ENCODE results near the gene AGAP1. TPM values are rescaled to one million over a fixed set of nuclear protein-coding genes. Genes with fewer than 3 reads are reported as not detected.

Gene AGAP1
- polyA plus RNA-seq, 1 donor from 2014 or later, result 17.4 TPM

DNA sequence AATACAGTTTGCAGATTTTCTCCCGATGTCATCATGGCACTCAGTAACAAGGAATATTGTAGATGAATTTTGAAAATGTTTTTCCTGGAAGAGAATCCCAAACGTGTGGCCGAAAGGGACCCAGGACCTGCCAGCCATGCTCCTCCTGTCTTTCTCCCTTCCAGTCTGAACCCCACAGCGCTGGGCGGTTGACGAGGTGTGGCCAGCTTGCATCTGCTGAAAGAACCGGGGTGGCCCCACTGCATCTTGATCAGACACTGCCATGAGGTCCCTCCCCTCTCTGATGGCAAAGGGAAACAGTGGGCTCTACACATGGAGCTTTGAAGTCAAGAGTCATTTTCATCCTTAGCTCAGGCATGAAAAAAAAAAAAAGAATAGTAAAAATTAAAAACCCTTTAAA is 240.3 kb downstream of the AGAP1 start:
- no peaks in the 10 kb centered on the region for H3K9me2 ChIP-seq (ENCODE audit: insufficient read depth, low read length)
- no peak overlapping the region for H3K9ac ChIP-seq (ENCODE audit: low read length)
- H3K79me2 ChIP-seq (replicated peaks; ENCODE audit: insufficient read depth, low read length), result no peaks in the 10 kb centered on the region
- H4K20me1 ChIP-seq (ENCODE audit: insufficient read depth), result no peaks in the 10 kb centered on the region
- no peaks in the 10 kb centered on the region for H3K9me3 ChIP-seq (ENCODE audit: low read length)
- H3K36me3 ChIP-seq (ENCODE audit: insufficient read depth, low read length), result no peaks in the 10 kb centered on the region
- no peak overlapping the region for H3K4me3 ChIP-seq (ENCODE audit: low read length)
- H3K27me3 ChIP-seq (ENCODE audit: insufficient read depth, low read depth, low read length), result no peaks in the 10 kb centered on the region
- H3K4me2 ChIP-seq (ENCODE audit: low read length), result no peak overlapping the region
- no peak for TF ChIP-seq EZH2 (IDR thresholded peaks at IDR 0.05; ENCODE audit: borderline replicate concordance, insufficient read depth, low read length, poor library complexity, severe bottlenecking)
- TF ChIP-seq RAD21 (conservative IDR thresholded peaks at IDR 0.05), result no peak
- TF ChIP-seq SMC3 (conservative IDR thresholded peaks at IDR 0.05; ENCODE audit: poor library complexity), result no peak
- TF ChIP-seq TAF1 (IDR thresholded peaks at IDR 0.05; ENCODE audit: low read depth), result no peak
- TF ChIP-seq MXI1 (conservative IDR thresholded peaks at IDR 0.05; ENCODE audit: poor library complexity, severe bottlenecking), result no peak
- TF ChIP-seq, protein P1, sequence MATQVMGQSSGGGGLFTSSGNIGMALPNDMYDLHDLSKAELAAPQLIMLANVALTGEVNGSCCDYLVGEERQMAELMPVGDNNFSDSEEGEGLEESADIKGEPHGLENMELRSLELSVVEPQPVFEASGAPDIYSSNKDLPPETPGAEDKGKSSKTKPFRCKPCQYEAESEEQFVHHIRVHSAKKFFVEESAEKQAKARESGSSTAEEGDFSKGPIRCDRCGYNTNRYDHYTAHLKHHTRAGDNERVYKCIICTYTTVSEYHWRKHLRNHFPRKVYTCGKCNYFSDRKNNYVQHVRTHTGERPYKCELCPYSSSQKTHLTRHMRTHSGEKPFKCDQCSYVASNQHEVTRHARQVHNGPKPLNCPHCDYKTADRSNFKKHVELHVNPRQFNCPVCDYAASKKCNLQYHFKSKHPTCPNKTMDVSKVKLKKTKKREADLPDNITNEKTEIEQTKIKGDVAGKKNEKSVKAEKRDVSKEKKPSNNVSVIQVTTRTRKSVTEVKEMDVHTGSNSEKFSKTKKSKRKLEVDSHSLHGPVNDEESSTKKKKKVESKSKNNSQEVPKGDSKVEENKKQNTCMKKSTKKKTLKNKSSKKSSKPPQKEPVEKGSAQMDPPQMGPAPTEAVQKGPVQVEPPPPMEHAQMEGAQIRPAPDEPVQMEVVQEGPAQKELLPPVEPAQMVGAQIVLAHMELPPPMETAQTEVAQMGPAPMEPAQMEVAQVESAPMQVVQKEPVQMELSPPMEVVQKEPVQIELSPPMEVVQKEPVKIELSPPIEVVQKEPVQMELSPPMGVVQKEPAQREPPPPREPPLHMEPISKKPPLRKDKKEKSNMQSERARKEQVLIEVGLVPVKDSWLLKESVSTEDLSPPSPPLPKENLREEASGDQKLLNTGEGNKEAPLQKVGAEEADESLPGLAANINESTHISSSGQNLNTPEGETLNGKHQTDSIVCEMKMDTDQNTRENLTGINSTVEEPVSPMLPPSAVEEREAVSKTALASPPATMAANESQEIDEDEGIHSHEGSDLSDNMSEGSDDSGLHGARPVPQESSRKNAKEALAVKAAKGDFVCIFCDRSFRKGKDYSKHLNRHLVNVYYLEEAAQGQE (IDR thresholded peaks at IDR 0.05; ENCODE audit: borderline replicate concordance), result no peak
- TF ChIP-seq POLR2AphosphoS5 (IDR thresholded peaks at IDR 0.05), result no peak
- TF ChIP-seq EP300 (conservative IDR thresholded peaks at IDR 0.05; ENCODE audit: poor library complexity, severe bottlenecking), result no peak
- TF ChIP-seq, protein P2, sequence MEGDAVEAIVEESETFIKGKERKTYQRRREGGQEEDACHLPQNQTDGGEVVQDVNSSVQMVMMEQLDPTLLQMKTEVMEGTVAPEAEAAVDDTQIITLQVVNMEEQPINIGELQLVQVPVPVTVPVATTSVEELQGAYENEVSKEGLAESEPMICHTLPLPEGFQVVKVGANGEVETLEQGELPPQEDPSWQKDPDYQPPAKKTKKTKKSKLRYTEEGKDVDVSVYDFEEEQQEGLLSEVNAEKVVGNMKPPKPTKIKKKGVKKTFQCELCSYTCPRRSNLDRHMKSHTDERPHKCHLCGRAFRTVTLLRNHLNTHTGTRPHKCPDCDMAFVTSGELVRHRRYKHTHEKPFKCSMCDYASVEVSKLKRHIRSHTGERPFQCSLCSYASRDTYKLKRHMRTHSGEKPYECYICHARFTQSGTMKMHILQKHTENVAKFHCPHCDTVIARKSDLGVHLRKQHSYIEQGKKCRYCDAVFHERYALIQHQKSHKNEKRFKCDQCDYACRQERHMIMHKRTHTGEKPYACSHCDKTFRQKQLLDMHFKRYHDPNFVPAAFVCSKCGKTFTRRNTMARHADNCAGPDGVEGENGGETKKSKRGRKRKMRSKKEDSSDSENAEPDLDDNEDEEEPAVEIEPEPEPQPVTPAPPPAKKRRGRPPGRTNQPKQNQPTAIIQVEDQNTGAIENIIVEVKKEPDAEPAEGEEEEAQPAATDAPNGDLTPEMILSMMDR (IDR thresholded peaks at IDR 0.05; ENCODE audit: poor library complexity, severe bottlenecking), result no peak
- H3K27ac ChIP-seq (ENCODE audit: low read length), result no peak overlapping the region
- H2AFZ ChIP-seq (ENCODE audit: low read depth, low read length), result no peak overlapping the region
- H3F3A ChIP-seq (ENCODE audit: insufficient read depth, low read length, poor library complexity, severe bottlenecking), result no peaks in the 10 kb centered on the region

DNA sequence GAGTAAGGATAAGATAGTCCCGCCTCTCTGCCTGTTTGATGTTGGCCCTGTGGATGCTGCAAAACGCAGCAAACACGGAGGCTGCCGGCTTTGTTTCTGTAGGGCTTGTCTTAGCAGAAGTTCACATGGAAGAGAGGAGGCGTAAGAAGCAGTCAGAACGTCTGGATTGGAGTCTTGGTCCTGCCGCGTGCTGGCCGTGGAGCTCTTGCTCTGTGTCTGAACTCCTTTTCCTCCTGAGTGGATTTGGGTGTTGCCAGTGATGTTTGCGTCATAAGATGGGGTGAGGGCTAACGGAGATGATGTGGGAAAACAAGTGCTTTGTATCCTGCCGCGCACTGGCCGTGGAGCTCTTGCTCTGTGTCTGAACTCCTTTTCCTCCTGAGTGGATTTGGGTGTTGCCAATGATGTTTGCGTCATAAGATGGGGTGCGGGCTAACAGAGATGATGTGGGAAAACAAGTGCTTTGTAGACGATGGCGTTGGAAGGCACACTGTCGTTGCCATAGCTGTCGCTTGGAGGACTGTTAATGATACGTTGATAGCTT is 240.9 kb downstream of the AGAP1 start:
- no peaks in the 10 kb centered on the region for H3F3A ChIP-seq (ENCODE audit: insufficient read depth, low read length, poor library complexity, severe bottlenecking)
- no peaks in the 10 kb centered on the region for H4K20me1 ChIP-seq (ENCODE audit: insufficient read depth)
- H3K36me3 ChIP-seq (ENCODE audit: insufficient read depth, low read length), result no peaks in the 10 kb centered on the region
- no peak overlapping the region for H2AFZ ChIP-seq (ENCODE audit: low read depth, low read length)
- H3K79me2 ChIP-seq (replicated peaks; ENCODE audit: insufficient read depth, low read length), result no peaks in the 10 kb centered on the region
- H3K9ac ChIP-seq (ENCODE audit: low read length), result no peak overlapping the region
- H3K9me2 ChIP-seq (ENCODE audit: insufficient read depth, low read length), result no peaks in the 10 kb centered on the region
- no peaks in the 10 kb centered on the region for H3K27me3 ChIP-seq (ENCODE audit: insufficient read depth, low read depth, low read length)
- no peaks in the 10 kb centered on the region for H3K9me3 ChIP-seq (ENCODE audit: low read length)
- no peak overlapping the region for H3K27ac ChIP-seq (ENCODE audit: low read length)
- TF ChIP-seq, protein P1 (IDR thresholded peaks at IDR 0.05; ENCODE audit: borderline replicate concordance), result no peak
- TF ChIP-seq SMC3 (conservative IDR thresholded peaks at IDR 0.05; ENCODE audit: poor library complexity) (no peak), RAD21 (conservative IDR thresholded peaks at IDR 0.05) (no peak), EZH2 (IDR thresholded peaks at IDR 0.05; ENCODE audit: borderline replicate concordance, insufficient read depth, low read length, poor library complexity, severe bottlenecking) (no peak), POLR2AphosphoS5 (IDR thresholded peaks at IDR 0.05) (no peak), TAF1 (IDR thresholded peaks at IDR 0.05; ENCODE audit: low read depth) (no peak), EP300 (conservative IDR thresholded peaks at IDR 0.05; ENCODE audit: poor library complexity, severe bottlenecking) (no peak), MXI1 (conservative IDR thresholded peaks at IDR 0.05; ENCODE audit: poor library complexity, severe bottlenecking) (no peak)
- TF ChIP-seq, protein P2 (IDR thresholded peaks at IDR 0.05; ENCODE audit: poor library complexity, severe bottlenecking), result no peak
- no peak overlapping the region for H3K4me2 ChIP-seq (ENCODE audit: low read length)
- no peak overlapping the region for H3K4me3 ChIP-seq (ENCODE audit: low read length)

Measured in neural cell (in vitro differentiated cells).